GM23338 (cell line): ENCODE results near the gene PLS1.
"Not testable (repeated sequence)": the region's sequence is repeated elsewhere in the genome, so short reads cannot be mapped to it uniquely, and the experiment has no call there.

ENCODE experiments used
- CTCF ChIP-seq, 2 experiments: fragments of 200-600 bp in 1 of 2; sonication (generic) in 1 of 2; conservative IDR thresholded peaks; 2 replicates each; pipeline versions ENCODE4 v1.5.1 to v1.6.1; 2016 to 2017; ENCODE audit warnings: antibody characterized with exemption in 2 of 2, low read depth in 2 of 2, mild to moderate bottlenecking in 2 of 2, moderate library complexity in 1 of 2
- POLR2AphosphoS5 ChIP-seq: IDR thresholded peaks from 2 replicates; pipeline ENCODE4 v1.6.1; 2016; ENCODE audit warnings: antibody characterized with exemption, low read depth

GRCh38 chr3:142714882-142715281, 118.7 kb downstream of the PLS1 start:
- TF ChIP-seq CTCF (conservative IDR thresholded peaks at IDR 0.05; ENCODE audit: low read depth in 2 of 2); POLR2AphosphoS5: not testable (repeated sequence)
